Measurements from ENCODE around the gene MPV17L. TPM values are rescaled to one million over a fixed set of nuclear protein-coding genes. Genes with fewer than 3 reads are reported as not detected.
"Not testable (repeated sequence)": the region's sequence is repeated elsewhere in the genome, so short reads cannot be mapped to it uniquely, and the experiment has no call there.

MPV17L gene
- polyA plus RNA-seq (2013, experiment 1 of 2), result 0.33 TPM
- polyA plus RNA-seq (2013, experiment 2 of 2), result 0.36 TPM

DNA sequence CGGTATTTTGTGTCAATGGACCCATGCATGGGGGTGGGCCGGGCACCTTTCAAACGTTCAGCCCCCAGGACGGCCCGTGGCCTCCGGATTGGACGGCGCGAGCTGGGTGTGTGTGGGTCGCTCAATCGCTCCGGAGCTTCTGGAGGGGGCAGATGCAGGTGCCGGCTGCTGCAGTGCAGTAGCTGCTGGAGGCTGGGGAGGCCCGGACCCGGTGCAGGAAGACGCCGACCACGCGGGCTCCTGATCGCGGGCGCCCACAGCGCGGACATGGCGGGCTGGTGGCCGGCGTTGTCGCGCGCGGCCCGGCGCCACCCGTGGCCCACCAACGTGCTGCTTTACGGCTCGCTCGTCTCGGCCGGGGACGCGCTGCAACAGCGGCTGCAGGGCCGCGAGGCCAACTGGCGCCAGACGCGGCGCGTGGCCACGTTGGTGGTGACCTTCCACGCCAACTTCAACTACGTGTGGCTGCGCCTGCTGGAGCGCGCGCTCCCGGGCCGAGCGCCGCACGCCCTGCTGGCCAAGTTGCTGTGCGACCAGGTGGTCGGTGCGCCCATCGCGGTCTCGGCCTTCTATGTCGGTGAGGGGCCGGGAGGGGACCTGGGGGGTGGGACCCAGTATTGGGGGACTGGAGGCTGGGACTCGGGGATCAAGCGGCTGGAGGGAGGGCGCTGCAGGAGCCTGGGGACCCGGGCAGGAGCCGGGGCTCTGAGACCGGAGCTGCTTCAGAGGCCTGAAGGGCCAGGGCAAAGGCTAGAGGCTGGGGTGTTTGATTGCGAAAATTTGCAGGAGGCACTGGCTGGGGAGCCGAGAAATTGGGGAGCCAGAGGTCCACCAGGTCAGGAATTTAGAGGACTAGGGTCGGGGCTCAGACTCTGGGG, at the start of gene MPV17L:
Gene MPV17L, plus strand, starts transcription at position 124 of the 878 bp plus-strand sequence. Its CDS starts 144 bp downstream, at position 268.
- Histone ChIP-seq H4K91ac (ENCODE audit: low read length) (peak within 1 kb of the TSS; percentile 59), H3K4me3 (ENCODE audit: insufficient read depth in 1 of 2, low read depth in 1 of 2, low read length in 2 of 2) (peak within 1 kb of the TSS; percentile 68 to 75), H3K18ac (ENCODE audit: low read depth in 1 of 2, low read length in 2 of 2) (peak within 1 kb of the TSS; percentile 62 to 84), H4K8ac (ENCODE audit: low read length) (peak within 1 kb of the TSS; percentile 87), H3K14ac (ENCODE audit: low read length in 2 of 2) (peak within 1 kb of the TSS in 1 of 2 experiments; percentile 55), H2AFZ (ENCODE audit: low read depth, low read length) (peak within 1 kb of the TSS; percentile 92), H3K4me2 (ENCODE audit: low read length, poor library complexity, severe bottlenecking) (peak within 1 kb of the TSS; percentile 91), H3K9ac (ENCODE audit: low read length) (peak within 1 kb of the TSS; percentile 61)
- H2BK12ac ChIP-seq (ENCODE audit: low read length in 2 of 2); H3K27ac ChIP-seq (ENCODE audit: low read length, poor library complexity, severe bottlenecking); H3K36me3 ChIP-seq (ENCODE audit: control insufficient read depth in 1 of 2, insufficient read depth in 2 of 2, low read depth in 1 of 2, low read length in 2 of 2); H2BK120ac ChIP-seq (ENCODE audit: low read depth, low read length); H2AK5ac ChIP-seq (ENCODE audit: low read length, severe bottlenecking); H3K23ac ChIP-seq (ENCODE audit: low read length in 2 of 2); H3K9me3 ChIP-seq (ENCODE audit: control insufficient read depth, low read length); H3K27me3 ChIP-seq (ENCODE audit: control insufficient read depth in 1 of 2, insufficient read depth in 1 of 2, low read length in 2 of 2); H3K4me1 ChIP-seq (ENCODE audit: control insufficient read depth, insufficient read depth, low read depth, low read length); H2BK15ac ChIP-seq (ENCODE audit: low read depth, poor library complexity, severe bottlenecking); H2BK5ac ChIP-seq (ENCODE audit: low read depth, low read length, poor library complexity, severe bottlenecking); H3K79me1 ChIP-seq (replicated peaks; ENCODE audit: low read length, poor library complexity, severe bottlenecking); H3K4ac ChIP-seq (ENCODE audit: low read depth in 1 of 2, low read length in 2 of 2): not testable (repeated sequence)
- DNase-seq, result peak; percentile 29
- WGBS, result 10% methylated on average over 62 of the region's 79 CpGs

DNA sequence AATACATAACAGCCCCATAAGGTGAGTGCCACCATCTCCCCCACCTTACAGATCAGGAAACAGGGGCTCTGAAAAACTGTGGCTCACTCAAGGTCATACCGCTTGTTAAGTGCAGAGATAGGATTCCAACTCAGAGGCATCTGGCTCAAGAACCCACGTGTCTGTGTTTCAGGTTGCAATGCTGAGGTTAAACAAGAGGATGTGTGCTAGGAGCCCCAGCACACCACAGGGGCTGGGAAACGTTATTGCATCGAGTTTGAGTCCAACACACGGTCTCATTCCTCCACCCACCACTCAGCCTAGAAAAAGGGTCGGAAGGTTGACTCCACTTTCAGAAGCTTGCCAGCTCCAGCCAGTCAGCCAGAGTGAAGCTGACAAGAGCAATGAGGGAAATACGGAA, 46.8 kb upstream of the MPV17L start:
- H3K27ac ChIP-seq (ENCODE audit: low read length, poor library complexity, severe bottlenecking); H3K27me3 ChIP-seq (ENCODE audit: control insufficient read depth in 1 of 2, insufficient read depth in 1 of 2, low read length in 2 of 2); H2BK120ac ChIP-seq (ENCODE audit: low read depth, low read length); H2BK15ac ChIP-seq (ENCODE audit: low read depth, poor library complexity, severe bottlenecking); H3K4me1 ChIP-seq (ENCODE audit: control insufficient read depth, insufficient read depth, low read depth, low read length); H3K36me3 ChIP-seq (ENCODE audit: control insufficient read depth in 1 of 2, insufficient read depth in 2 of 2, low read depth in 1 of 2, low read length in 2 of 2); H3K14ac ChIP-seq (ENCODE audit: low read length in 2 of 2); H3K79me1 ChIP-seq (replicated peaks; ENCODE audit: low read length, poor library complexity, severe bottlenecking); H4K91ac ChIP-seq (ENCODE audit: low read length); H2AFZ ChIP-seq (ENCODE audit: low read depth, low read length); H2BK12ac ChIP-seq (ENCODE audit: low read length in 2 of 2); DNase-seq; H2BK5ac ChIP-seq (ENCODE audit: low read depth, low read length, poor library complexity, severe bottlenecking); H3K9ac ChIP-seq (ENCODE audit: low read length); H3K23ac ChIP-seq (ENCODE audit: low read length in 2 of 2); H3K9me3 ChIP-seq (ENCODE audit: control insufficient read depth, low read length); H3K4ac ChIP-seq (ENCODE audit: low read depth in 1 of 2, low read length in 2 of 2); H2AK5ac ChIP-seq (ENCODE audit: low read length, severe bottlenecking); H3K4me2 ChIP-seq (ENCODE audit: low read length, poor library complexity, severe bottlenecking); H4K8ac ChIP-seq (ENCODE audit: low read length); H3K4me3 ChIP-seq (ENCODE audit: insufficient read depth in 1 of 2, low read depth in 1 of 2, low read length in 2 of 2); H3K18ac ChIP-seq (ENCODE audit: low read depth in 1 of 2, low read length in 2 of 2): not testable (repeated sequence)
- no CpG with 5 or more reads among the region's 7 CpGs for WGBS

DNA sequence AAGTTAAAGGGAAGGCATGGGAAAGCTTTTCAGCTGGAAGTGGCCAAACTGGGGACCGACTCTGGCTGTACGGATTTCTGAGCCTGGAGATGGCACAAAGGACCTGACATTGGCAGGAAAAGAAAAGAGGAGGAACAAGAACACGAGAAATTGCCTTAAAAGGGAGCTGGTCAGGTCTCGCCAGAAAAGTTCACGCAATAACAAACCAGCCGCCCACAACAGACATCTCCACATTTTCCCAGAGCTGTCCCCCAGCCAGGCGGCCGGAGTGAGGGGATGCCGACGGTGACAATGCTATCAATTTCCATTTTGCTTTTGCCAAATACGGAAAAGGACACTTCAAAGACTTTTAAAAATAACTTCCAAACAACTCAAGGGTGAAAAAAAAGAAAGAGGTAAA, 44.3 kb upstream of the MPV17L start:
- H3K27ac ChIP-seq (ENCODE audit: low read length, poor library complexity, severe bottlenecking); H3K4ac ChIP-seq (ENCODE audit: low read depth in 1 of 2, low read length in 2 of 2); H3K4me3 ChIP-seq (ENCODE audit: insufficient read depth in 1 of 2, low read depth in 1 of 2, low read length in 2 of 2); H3K4me1 ChIP-seq (ENCODE audit: control insufficient read depth, insufficient read depth, low read depth, low read length); H2BK12ac ChIP-seq (ENCODE audit: low read length in 2 of 2); H2BK15ac ChIP-seq (ENCODE audit: low read depth, poor library complexity, severe bottlenecking); H2BK5ac ChIP-seq (ENCODE audit: low read depth, low read length, poor library complexity, severe bottlenecking); H4K91ac ChIP-seq (ENCODE audit: low read length); H3K23ac ChIP-seq (ENCODE audit: low read length in 2 of 2); H3K4me2 ChIP-seq (ENCODE audit: low read length, poor library complexity, severe bottlenecking); H2AFZ ChIP-seq (ENCODE audit: low read depth, low read length); H3K9ac ChIP-seq (ENCODE audit: low read length); H3K27me3 ChIP-seq (ENCODE audit: control insufficient read depth in 1 of 2, insufficient read depth in 1 of 2, low read length in 2 of 2); H2BK120ac ChIP-seq (ENCODE audit: low read depth, low read length); H3K9me3 ChIP-seq (ENCODE audit: control insufficient read depth, low read length); DNase-seq; H3K79me1 ChIP-seq (replicated peaks; ENCODE audit: low read length, poor library complexity, severe bottlenecking); H3K18ac ChIP-seq (ENCODE audit: low read depth in 1 of 2, low read length in 2 of 2); H2AK5ac ChIP-seq (ENCODE audit: low read length, severe bottlenecking); H3K36me3 ChIP-seq (ENCODE audit: control insufficient read depth in 1 of 2, insufficient read depth in 2 of 2, low read depth in 1 of 2, low read length in 2 of 2); H4K8ac ChIP-seq (ENCODE audit: low read length); H3K14ac ChIP-seq (ENCODE audit: low read length in 2 of 2): not testable (repeated sequence)
- WGBS, result no CpG with 5 or more reads among the region's 11 CpGs

DNA sequence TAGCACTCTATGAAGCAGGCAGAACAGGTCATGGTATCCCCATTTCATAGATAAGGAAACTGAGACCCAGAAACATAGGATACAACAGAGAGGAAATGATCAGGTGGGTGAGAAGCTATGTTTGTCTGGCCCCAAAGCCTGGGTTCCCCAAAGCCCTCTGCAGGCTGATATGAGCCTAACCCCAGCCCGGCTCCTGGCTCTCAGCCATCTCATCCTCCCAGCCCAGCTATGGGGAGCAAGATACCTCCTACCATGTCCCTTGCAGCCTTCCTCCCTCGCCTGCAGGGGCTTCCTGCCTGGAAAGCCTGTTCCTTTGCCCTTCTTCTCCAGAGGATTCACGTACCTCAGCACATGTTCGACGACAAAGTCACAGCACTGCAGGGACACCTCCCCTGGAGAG, 43.8 kb upstream of the MPV17L start:
- H3K27me3 ChIP-seq (ENCODE audit: control insufficient read depth in 1 of 2, insufficient read depth in 1 of 2, low read length in 2 of 2); H3K4me2 ChIP-seq (ENCODE audit: low read length, poor library complexity, severe bottlenecking); H2BK15ac ChIP-seq (ENCODE audit: low read depth, poor library complexity, severe bottlenecking); DNase-seq; H4K91ac ChIP-seq (ENCODE audit: low read length); H2AK5ac ChIP-seq (ENCODE audit: low read length, severe bottlenecking); H2BK120ac ChIP-seq (ENCODE audit: low read depth, low read length); H3K9me3 ChIP-seq (ENCODE audit: control insufficient read depth, low read length); H2BK12ac ChIP-seq (ENCODE audit: low read length in 2 of 2); H3K18ac ChIP-seq (ENCODE audit: low read depth in 1 of 2, low read length in 2 of 2); H3K9ac ChIP-seq (ENCODE audit: low read length); H4K8ac ChIP-seq (ENCODE audit: low read length); H3K23ac ChIP-seq (ENCODE audit: low read length in 2 of 2); H3K4me1 ChIP-seq (ENCODE audit: control insufficient read depth, insufficient read depth, low read depth, low read length); H3K4ac ChIP-seq (ENCODE audit: low read depth in 1 of 2, low read length in 2 of 2); H3K27ac ChIP-seq (ENCODE audit: low read length, poor library complexity, severe bottlenecking); H3K4me3 ChIP-seq (ENCODE audit: insufficient read depth in 1 of 2, low read depth in 1 of 2, low read length in 2 of 2); H2BK5ac ChIP-seq (ENCODE audit: low read depth, low read length, poor library complexity, severe bottlenecking); H3K79me1 ChIP-seq (replicated peaks; ENCODE audit: low read length, poor library complexity, severe bottlenecking); H2AFZ ChIP-seq (ENCODE audit: low read depth, low read length); H3K36me3 ChIP-seq (ENCODE audit: control insufficient read depth in 1 of 2, insufficient read depth in 2 of 2, low read depth in 1 of 2, low read length in 2 of 2); H3K14ac ChIP-seq (ENCODE audit: low read length in 2 of 2): not testable (repeated sequence)
- WGBS, result no CpG with 5 or more reads among the region's 5 CpGs

Data from mesenchymal stem cell (in vitro differentiated cells and primary cell).